Activated gamma-delta T cell treated with Interleukin-2 at 50 U/mL for 16 hours (primary cell): ENCODE measurements around the gene DLK1.
A peak's percentile ranks its signal among the peaks of the same experiment; 100 is the strongest.

Experiments
- DNase-seq: peaks from one replicate; pipeline ENCODE4 v3.0.0-alpha.2; 2020

The DLK1 gene

GRCh38 chr14:100694579-100695422, 31.9 kb upstream of the DLK1 start:
- DNase-seq: no peak

GRCh38 chr14:100695423-100695738, 31.3 kb upstream of the DLK1 start:
- no peak for DNase-seq

- DNase-seq: no peak
These were observed 30.7 kb upstream of the DLK1 start for GRCh38 chr14:100696008-100696407.

GRCh38 chr14:100696590-100696989, 30.1 kb upstream of the DLK1 start:
- DNase-seq: no peak

GRCh38 chr14:100698066-100698465, 28.6 kb upstream of the DLK1 start:
- DNase-seq: no peak

GRCh38 chr14:100698666-100699448, 27.8 kb upstream of the DLK1 start:
- DNase-seq: no peak

GRCh38 chr14:100701314-100701713, 25.4 kb upstream of the DLK1 start:
- DNase-seq: no peak

- DNase-seq: no peak
These were observed 24.1 kb upstream of the DLK1 start for GRCh38 chr14:100702590-100702989.

- DNase-seq: no peak
These were observed 23.1 kb upstream of the DLK1 start for GRCh38 chr14:100703386-100704220.

GRCh38 chr14:100706200-100706599, 20.5 kb upstream of the DLK1 start:
- no peak for DNase-seq

GRCh38 chr14:100706860-100707259, 19.8 kb upstream of the DLK1 start:
- no peak for DNase-seq

GRCh38 chr14:100708425-100709288, 18.0 kb upstream of the DLK1 start:
- DNase-seq: no peak

- peak; percentile 8 for DNase-seq
These were observed 17.1 kb upstream of the DLK1 start for GRCh38 chr14:100709289-100710284.

- no peak for DNase-seq
These were observed 16.3 kb upstream of the DLK1 start for GRCh38 chr14:100710391-100710790.

GRCh38 chr14:100710826-100711462, 15.7 kb upstream of the DLK1 start:
- DNase-seq: no peak

GRCh38 chr14:100711493-100711892, 15.2 kb upstream of the DLK1 start:
- DNase-seq: no peak

- no peak for DNase-seq
These were observed 14.2 kb upstream of the DLK1 start for GRCh38 chr14:100712490-100712889.

GRCh38 chr14:100713705-100714104, 13.0 kb upstream of the DLK1 start:
- no peak for DNase-seq

GRCh38 chr14:100714258-100714892, 12.3 kb upstream of the DLK1 start:
- DNase-seq: no peak

GRCh38 chr14:100715332-100715731, 11.4 kb upstream of the DLK1 start:
- DNase-seq: no peak
